ENCODE results near the gene BRIP1. TPM values are rescaled to one million over a fixed set of nuclear protein-coding genes. Genes with fewer than 3 reads are reported as not detected.
A peak's percentile ranks its signal among the peaks of the same experiment; 100 is the strongest.
"Not testable (repeated sequence)": the region's sequence is repeated elsewhere in the genome, so short reads cannot be mapped to it uniquely, and the experiment has no call there.

Gene BRIP1
- total RNA-seq, 1 donor from 2014 or later = 4.3 TPM

DNA sequence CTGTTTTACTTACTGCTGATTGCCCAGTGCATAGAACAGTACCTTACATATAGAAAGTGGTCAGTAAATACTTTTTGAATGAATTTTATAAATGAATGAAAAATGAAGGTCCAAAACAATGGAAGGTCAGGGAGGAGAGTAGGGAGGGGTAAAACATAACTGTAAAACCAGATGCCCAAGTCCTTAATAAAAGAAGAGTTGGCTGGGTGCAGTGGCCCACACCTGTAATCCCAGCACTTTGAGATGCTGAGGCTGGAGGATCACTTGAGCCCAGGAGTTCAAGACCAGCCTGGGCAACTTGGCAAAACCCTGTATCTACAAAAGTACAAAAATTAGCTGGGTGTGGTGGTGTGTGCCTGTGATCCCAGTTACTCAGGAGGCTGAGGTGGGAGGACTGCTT, 108.2 kb downstream of the BRIP1 start:
- no peak for DNase-seq

DNA sequence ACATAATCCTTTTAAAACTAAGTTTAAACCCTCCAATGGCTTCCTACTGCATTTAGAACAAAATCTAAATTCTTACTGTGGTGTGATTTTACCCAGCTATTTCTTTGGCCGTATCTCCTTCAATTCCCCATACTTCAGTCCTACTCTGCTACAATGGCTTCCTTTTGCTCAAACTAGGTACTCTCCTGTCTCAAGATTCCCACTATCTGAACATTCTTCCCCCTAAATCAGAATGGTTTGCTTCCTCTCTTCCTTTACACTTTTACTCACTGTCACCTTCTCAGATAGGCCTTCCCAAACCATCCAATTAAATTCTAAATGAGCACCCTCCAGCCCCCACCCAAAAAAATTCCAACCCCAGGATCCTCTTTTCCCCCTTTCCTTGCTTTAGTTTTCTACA, 109.2 kb downstream of the BRIP1 start:
- DNase-seq = no peak

DNA sequence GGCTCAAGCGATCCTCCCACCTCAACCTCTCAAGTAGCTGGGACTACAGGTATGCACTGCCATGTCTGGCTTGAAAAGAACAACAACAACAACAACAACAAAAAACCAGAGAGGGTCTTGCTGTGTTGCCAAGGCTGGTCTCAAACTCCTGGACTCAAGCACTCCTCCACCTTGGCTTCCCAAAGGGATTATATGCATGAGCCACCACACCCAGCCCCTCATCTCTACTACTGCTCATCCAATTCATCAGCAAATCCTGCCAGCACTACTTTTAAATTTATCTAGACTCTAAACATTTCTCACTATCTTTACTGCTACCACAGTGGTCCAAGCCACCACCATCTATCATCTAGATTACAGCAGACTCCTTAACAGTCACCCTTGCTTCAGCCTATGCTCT, 109.6 kb downstream of the BRIP1 start:
- no peak for DNase-seq

DNA sequence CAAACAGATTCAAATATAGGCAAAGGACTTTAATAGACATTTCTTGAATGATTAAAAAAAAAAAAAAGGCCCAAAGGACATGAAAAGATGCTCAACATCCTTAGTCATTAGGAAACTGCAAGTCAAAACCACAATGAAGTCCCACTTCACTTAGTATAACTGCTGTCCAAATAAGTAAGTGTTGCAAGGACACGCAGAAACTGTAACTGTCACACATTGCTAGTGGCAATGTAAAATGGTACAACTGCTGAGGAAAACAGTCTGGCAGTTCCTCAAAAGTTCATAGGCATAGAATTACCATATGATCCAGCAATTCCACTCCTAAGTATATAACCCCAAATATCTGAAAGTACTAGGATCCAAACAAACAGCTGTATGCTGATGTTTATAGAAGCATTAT, 112.7 kb downstream of the BRIP1 start:
- no peak for DNase-seq

DNA sequence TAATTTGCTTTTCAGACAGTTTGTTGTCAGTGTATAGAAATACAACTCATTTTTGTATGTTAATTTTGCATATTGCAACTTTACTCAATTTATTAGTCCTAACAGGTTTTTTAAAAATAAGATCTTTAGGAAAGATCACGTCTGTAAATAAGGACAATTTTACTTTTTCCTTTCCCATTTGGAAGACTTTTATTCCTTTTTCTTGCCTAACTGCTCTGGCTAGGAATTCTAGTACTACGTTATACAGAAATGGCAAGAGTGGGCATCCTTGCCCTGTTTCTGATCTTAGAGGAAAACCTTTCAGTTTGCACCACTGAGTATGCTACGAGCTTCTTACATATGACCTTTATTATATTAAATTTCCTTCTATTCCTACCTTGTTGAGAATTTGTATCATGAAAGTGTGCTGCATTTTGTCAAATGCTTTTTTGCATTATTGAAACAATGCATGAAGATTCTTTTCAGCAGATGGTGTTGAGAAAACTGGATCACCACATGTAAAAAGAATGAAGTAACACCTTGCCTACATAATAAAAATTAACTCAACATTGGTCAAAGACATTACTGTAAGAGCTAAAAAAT, 113.4 kb downstream of the BRIP1 start:
- no peak for DNase-seq

DNA sequence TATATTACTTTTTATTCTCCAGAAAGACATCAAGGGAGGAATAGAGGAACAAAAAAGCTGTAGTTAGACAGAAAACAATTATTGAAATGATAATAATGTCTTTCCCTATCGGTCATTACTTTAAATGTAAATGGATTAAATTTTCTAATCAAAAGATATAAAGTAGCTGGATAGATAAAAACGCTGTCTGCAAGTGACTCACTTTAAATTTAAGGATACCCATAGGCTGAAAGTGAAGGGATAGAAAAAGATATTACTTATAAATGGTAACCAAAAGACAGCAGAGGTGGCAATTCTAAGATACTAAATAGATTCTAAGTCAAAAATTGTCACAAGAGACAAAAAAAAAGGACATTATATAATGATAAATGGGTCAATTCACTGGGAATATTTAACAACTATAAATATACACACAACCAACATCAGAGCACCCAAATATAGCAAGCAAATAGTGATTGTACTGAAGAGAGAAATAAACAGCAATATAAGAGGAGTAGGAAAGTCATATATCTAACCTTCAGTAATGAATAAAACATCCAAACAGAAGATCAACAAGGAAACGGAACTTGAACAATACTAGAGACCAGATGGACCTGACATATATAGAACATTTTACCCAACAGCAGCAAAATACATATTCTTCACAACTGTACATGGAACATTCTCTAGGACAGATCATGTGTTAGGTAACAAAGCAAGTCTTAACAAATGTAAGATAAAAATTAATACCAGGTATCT, 116.9 kb downstream of the BRIP1 start:
- no peak for DNase-seq

DNA sequence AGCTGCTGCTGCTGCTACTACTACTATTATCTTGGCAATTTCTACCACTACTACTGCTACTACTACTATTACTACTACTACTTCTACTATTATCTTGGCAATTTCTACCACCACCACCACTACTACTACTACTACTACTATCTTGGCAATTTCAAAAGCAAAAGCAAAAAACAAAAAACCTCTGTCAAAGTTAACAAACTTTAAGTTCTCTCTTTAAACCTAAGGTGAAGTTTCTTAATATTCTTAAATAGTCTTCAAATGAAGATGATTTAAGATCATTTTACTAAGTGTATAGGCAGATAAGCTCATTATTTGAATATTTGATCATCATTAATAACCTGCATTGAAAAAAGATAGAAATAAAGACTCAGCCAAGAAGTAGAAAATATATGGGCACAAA, 118.5 kb downstream of the BRIP1 start:
- no peak for DNase-seq

DNA sequence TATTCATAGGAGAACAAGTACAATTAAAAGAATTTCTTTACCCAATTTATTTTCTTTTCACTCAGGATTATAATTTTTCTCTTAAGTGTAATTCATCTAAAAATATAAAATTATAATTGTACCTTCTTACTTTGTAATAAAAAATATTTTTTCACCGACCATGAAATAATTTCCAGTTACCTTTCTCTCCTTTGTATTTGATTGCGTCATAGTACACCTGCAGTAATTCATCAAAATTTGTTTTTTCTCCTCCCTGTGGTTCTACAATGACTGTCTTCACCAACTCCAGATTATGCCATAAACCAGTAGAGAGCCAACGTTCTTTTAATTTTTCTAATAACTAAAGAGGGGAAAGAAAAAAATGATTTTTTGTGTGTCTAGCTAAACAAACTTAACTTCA, 119.1 kb downstream of the BRIP1 start:
- no peak for DNase-seq

DNA sequence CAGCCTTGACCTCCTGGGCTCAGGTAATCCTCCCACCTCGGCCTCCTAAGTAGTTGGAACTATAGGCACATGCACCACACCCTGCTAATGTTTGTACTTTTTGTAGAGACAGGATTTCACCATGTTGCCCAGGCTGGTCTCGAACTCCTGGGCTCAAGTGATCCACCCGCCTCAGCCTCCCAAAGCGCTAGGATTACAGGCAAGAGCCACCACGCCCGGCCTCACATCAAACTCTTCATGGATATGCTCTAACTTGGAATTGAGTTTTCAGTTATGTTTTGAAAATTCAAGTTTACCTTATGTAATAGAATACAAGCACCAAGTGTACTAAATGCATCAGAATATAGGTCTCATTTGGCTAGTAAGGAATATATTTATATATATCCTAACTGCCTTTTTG, 119.6 kb downstream of the BRIP1 start:
- DNase-seq = no peak

DNA sequence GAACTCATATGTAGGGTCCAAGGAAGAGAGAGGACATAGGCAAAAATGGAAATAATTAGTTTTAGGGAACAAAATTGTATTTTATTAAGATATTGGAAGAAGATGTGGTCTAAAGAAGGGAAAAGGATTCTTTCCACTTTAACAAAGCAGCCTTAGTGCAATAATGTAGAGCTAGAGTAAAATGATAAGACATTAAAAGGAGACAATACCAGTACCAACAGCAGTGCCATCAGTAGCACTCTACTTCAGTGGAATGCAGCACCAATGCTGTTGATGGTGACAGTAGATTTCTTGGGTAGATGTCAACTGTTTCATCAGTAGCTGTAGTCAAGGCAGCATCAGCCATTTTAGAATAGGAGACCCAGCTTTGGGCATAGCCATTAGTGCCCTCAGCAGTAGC, 124.3 kb downstream of the BRIP1 start:
- DNase-seq = no peak

DNA sequence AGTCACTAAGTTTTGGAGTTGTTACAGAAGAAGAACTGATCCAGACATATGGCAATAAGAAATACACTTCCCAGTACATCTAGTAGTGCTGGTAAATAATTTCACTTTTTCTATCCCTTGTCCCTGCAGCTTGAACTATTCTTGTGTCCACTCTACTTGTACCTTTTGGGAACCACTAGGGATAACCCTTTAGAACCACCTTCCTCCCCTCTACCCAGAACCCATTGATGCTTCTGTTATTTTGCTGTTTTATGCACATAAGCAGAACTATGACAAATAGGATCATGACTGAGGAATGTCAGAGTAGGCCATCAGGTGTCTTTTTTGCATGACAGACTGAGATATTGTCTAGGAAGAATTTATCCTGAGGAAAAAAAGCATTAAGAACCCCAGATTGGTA, 125.1 kb downstream of the BRIP1 start:
- DNase-seq = no peak

DNA sequence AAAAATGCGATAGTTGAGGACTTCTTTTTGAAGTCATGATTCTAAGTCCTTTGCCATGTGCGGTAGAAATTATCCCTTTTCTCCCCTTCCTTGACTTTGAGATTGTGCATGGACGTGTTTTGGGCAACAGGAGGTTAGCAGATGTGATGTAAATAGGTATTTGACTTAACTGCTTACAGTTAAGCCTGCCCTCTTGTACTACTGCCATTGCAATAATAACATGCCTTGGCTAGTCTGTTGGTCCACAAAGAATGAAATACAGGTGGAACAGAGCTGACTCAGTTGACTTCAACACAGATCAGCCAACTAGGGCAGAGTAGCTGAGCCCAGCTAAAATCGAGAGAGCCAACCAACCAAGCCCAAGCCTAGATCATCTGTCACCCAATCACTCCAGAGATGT, 125.5 kb downstream of the BRIP1 start:
- DNase-seq = no peak

DNA sequence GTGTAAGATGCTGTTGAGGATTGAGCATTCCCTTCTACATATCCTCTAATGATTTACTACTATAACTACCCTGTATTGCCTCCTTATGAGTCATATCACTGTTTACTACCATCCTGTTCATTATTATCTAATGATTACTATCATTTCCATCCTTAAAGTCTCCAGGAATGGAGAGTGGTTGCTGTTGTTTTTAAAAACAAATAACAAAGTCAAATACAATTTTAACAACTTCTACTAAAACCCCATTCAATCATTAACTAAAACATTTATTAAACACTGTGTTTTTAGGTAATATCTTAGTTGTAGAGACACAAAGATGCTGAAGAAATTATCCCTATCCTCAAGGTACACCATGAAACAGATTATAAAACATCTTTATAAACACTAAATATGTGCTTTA, 126.9 kb downstream of the BRIP1 start:
- DNase-seq = no peak

DNA sequence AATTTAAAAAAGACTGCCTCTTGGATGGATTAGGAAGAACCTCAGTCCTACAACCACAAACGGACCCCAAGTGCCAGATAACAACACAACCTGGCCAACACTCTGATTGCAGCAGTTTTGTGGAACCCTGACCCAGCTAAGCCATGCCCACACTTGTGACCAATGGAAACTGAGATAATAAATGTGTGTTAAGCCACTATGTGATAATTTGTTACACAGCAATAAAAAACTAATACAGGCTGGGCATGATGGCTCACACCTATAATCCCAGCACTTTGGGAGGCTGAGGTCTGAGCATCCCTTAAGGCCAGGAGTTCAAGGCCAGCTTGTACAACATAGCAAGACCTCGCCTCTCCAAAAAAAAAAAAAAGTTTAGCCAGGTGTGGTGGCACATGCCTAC, 127.5 kb downstream of the BRIP1 start:
- DNase-seq = no peak

DNA sequence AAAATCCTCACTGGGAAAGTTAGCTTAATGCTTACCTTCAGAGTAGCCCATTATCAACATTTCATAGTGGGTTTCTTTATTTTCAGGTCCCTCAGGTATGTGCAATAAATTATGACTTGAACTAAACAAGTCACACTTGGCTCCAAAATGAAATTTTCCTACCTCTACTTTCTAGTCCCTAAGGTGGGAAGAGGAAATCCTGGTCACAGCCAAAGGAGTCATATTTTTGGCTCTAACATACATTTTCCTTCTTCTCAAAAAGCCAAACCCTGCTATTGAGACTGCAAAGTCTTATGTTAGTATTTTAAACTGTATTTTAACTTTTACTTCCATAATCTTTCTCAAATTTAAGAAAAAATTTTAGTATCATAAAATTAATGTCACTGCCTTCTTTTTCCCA, 128.9 kb downstream of the BRIP1 start:
- DNase-seq = no peak

DNA sequence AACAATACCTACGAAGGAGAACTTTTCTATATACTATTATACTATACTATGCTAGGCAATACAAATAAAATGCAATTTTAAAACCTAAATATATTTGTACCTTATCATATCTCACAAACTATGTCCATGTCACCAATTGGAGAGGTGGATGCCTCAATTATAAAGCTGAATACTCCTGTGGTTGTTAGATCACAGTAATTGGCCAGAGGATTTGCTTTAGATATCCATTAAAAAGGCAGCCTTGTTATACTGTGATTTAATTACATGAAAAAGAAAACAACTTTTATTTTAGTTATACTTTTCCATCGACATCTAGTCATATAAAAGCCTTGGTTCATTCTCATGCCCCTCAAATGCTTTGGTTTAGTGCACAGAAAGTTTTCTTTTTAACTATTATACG, 129.3 kb downstream of the BRIP1 start:
- no peak for DNase-seq

DNA sequence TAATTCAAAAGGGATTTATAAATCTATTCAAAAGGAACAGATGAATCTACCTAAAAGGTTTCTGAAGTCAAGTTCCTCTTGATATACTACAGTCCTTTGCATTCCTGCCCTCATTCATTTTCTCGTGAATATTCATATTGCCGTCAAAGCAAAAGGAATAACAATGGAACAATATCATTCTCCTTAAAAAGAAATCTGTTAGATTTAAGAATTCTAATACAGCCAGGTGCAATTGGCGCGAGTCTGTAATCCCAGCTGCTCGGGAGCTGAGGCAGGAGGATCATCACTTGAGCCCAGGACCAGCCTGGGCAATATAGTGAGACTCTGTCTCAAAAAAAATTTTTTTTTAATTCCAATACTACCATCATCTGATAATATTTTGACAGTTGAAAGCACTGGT, 130.3 kb downstream of the BRIP1 start:
- DNase-seq = no peak

DNA sequence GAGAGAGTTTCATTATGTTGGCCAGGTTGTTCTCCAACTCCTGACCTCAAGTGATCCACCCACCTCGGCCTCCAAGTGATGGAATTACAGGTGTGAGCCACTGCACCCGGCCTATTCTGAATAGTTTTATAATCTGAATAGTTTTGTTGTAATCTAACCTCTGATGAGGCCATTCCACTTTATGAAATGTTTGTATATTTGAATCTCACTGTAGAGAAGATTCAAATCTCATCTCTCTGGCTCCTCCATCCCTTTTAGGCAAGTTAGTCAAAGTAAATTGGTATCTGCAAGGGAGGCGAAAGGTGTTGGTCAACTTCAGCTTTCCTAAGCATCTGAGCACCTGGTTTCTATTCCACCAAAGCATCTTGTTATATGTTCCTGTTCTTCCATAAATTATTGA, 131.2 kb downstream of the BRIP1 start:
- no peak for DNase-seq

DNA sequence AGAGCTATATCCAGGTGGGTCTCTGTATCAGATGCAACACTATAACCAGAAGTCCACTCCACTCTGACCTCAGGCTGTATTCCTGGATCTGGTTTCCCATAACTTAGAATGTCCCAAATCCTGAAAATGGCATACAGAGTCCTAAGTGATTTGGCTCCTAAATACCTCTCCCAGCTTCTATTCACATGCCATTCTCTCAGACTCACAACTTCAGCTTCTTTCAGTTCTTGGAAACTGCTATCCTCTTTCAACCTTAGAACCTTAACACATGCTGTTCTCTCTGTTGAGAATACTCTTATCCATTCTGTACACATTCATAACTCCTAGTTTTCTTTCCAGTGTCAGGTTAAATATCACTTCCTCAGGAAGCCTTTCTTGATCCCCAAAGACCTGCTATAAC, 132.0 kb downstream of the BRIP1 start:
- DNase-seq = peak; percentile 16

DNA sequence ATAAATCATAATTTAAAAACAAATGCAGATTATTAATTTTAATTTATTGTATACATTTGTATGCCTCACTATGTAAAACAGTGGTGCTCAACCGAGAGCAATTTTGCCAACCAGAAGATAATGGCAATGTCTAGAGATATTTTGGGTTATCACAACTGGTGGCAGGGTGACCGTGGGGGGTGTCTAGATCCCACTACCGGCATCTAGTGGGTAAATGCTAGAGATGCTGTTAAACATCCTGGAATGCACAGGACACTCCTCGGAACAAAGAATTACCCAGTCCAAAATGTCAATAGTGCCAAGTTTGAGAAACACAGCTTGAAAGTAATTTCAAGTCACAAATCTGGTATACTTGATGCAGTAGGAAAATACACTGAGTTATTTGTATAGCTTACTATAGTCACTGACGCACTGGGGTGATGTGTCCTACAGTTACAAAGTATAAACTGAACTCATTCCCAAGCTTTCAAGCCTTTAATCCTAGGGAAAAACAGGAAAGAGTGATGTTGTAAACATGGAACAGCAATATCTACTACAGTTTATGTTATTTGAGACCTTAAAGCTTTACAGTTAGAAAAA, 133.5 kb downstream of the BRIP1 start:
- DNase-seq = no peak

DNA sequence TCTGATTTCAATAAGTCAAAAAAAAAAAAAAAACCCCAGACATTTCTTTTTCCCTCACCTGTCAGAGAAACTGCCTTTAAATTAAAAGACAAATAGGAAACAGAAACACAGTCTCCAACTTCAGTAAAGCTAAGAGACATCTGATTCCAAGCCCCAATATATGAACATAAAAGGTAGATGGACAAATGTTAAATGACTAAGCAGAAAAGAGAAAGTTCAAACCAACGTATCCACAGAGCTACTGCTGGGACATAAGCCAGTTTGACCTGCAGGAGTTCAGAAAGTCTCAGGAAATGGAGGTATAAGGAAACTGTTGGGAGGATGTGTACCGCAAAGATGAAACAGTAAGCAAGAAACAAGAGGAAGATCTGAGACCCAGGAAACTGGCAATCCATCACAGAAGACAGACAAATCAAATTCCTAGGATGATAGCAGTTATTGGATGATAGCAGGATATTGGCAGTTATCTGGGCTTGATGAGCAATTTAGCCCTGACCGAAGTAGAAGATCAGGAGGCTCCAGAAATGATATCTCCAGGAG, 135.0 kb downstream of the BRIP1 start:
- DNase-seq = no peak

DNA sequence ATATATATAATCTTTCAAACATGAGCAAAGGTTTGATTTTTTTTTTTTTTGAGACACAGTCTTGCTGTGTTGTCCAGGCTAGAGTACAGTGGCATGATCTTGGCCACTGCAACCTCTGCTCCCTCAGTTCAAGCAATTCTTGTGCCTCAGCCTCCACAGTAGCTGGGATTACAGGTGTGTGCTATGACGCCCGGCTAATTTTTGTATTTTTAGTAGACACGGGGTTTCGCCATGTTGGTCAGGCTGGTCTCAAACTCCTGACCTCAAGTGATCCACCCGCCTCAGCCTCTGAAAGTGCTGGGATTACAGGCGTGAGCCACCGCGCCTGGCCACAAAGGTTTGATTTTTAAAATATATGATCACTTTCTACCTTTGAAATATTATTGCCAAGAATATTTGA, 135.5 kb downstream of the BRIP1 start:
- DNase-seq = not testable (repeated sequence)

DNA sequence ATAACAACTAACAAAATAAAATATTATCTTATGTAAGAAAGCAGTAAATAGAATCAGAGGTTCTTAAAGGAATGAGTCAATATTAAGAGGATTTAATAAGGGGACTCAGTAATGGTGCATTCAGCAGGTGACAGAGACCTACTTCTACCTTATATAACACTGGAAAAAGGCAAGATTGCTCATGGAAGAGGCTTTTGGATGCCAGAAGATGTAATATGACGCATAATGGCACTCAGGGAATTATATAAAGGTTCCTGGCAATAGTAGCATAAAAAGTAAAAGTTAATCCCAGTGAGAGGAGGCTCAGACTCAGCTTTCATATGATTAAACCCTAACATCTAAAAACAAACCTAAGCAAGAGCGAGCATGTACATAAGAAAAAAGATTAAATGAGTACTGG, 136.4 kb downstream of the BRIP1 start:
- no peak for DNase-seq

DNA sequence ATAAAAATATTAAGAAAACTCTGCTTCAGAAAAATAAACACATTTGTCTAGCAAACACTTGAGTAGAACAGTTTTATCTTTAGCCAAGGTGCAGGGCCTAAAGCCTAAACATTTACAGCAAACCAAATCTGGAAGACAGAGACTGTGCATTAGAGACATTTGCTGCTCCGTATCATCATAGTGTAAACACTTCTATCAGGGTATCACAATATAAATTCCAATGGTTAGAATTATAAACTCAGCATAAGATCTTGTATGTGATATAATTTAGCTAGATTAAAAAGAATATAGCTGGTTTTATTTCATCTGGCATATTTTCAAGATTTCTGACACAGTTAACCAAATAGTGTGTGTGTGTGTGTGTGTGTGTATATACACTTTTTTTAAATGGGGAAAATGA, 138.6 kb downstream of the BRIP1 start:
- DNase-seq = no peak

Data from dermis blood vessel endothelial cell (primary cell).